CD4-positive, alpha-beta T cell treated with Interferon gamma for 1 hour (primary cell): Measurements from ENCODE around the gene TUBE1.
"Not testable (repeated sequence)": the region's sequence is repeated elsewhere in the genome, so short reads cannot be mapped to it uniquely, and the experiment has no call there.

ENCODE experiments used
- DNase-seq: peaks from one replicate; pipeline ENCODE4 v3.0.0-alpha.2; 2020

The TUBE1 gene

GRCh38 chr6:112087136-112087911 is at the start of gene TUBE1, which contains the start of gene FAM229B:
TUBE1 (minus strand) TSS chr6:112087482; CDS start chr6:112087434, 48 bp downstream.
FAM229B (plus strand) TSS chr6:112087591; CDS start chr6:112099284, 11,693 bp downstream.
- DNase-seq: peak; percentile 96

DNA sequence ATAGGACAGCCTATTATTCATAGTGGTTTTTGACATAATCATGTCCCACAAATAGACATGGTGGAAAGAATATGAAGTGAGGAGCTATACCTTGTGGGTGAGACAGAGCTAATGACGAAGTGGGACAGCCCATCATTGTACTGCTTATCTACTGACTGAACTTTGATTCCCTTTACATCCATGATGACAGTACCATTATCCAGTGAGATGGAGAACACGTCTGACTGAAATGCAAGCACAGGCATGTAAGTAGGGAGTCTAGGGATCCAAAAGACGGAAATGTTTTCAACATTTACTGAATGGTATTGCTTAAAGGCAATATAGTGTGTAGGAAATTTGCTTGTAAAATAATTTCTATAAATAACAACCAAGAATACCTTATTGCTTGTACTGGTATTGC is 43.6 kb upstream of the TUBE1 start:
- no peak for DNase-seq

DNA sequence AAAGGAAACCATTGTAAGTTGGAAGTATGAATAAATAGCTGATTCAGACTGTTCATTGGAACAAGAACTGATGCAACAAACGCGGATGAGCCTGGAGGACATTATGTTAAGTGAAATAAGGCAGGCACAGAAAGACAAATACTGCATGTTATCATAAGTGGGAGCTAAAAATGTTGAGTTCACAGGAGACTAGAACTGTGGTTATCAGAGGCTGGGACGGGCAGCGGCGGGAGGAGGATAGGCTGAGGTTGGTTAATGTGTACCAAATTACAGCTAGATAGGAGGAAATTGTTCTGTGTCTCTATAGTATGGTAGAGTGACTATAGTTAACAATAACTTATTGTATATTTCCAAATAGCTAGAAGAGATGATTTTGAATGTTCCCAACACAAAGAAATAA is 40.9 kb upstream of the TUBE1 start:
- DNase-seq: no peak

DNA sequence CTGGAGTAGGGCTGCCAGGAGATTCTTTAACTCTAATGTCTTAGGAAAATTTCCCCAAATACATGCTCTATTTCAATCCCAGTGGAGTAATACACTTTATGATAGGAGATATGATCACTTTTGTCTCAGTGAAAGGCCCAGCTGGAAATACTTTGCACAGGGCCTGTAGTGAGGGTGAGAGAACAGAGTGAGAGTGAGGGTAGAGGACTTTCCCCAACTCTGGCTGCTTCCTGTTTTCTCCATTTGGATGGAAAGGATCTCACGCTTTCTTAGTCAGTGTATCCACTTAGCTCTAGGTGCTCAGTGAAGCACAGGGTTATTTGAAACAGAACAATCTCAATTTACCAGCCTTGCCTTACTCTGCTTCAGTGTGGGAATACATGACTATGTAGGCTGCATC is 36.7 kb upstream of the TUBE1 start:
- no peak for DNase-seq

GRCh38 chr6:112122756-112123155 is 35.5 kb upstream of the TUBE1 start:
- no peak for DNase-seq

DNA sequence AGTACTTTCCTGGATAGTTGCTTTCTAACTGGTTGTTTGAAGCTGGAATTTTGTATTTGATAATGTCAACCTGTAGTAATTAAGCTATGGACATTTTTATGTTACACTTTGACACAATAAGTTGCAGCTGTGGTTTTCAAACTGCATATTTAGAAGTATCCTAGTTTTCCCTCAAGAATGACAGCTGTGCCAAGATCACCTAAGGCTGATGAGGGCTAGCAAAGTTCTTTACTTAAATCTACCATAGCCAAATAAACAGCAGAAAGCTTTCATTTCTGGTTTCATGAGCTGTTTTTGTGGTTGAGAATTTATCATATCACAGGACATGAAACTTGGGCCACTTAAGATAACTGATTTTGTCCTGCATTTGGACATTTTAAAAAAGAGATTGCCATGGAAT is 30.8 kb upstream of the TUBE1 start:
- DNase-seq: no peak

GRCh38 chr6:112117554-112117953 is 30.3 kb upstream of the TUBE1 start:
- no peak for DNase-seq

DNA sequence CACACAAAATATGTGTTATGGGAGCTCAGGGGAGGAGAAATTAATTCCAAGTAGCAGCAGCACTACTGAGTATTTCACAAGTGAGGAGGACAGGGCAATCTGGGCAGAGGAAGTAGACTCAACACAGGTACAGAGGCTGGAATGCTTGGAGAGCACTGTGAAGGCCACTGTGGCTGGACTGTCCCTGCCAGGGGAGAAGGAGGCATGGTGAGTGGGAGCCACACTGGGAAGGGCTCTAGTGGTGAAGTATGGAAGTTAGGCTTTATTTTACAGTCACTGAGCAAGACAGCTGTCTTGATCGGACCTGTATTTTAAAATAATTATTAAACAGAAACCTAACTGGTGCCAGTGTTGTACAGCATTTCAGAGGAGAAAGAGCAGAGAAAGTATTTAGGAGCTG is 28.9 kb upstream of the TUBE1 start:
- DNase-seq: no peak

DNA sequence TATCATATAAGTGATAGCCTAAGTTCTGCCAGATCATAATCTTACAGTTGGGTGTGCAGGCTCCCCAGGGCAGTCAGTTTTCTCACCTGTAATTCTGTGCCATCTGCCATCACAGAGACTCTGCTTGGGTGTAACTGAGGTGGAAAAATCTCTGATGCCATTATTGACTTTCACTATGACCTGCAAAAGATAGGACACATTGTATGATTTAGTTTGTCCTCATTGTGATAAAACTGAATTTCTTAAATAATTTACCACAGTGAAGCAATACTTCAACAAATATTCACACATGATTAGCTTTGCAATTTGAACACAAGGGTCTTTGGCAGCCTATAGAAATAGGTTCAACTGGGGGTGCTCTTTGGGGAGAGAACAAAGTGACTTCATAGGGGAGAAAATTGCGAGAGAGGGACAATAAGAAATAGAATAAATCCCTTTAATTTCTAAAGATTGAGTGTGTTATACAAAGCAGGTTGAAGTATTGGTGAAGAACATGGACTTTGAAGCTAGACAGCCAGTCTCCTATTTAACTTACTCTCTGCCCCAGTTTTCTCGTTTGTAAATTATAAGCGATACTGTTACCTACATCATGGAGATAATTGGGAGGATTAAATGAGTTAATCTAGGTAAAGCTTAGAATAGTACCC is 27.4 kb upstream of the TUBE1 start:
- no peak for DNase-seq

DNA sequence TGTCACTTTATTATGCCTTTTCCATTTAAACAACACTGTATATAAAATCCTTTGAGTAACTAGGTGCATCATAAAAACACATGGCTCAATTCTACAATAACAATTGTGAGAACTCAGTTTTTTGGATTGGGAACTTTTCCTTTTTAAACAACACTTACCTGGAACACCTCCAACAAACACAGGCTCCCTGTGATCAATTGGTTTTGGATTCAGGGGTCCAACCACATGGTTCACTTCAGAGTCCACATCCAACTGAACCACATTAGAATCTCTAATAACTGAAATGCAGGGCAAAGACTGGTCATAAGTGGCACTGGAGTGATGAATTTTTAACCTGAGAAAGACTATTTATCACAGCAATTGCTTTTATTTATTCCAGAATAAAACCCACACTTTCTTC is 26.6 kb upstream of the TUBE1 start:
- no peak for DNase-seq

DNA sequence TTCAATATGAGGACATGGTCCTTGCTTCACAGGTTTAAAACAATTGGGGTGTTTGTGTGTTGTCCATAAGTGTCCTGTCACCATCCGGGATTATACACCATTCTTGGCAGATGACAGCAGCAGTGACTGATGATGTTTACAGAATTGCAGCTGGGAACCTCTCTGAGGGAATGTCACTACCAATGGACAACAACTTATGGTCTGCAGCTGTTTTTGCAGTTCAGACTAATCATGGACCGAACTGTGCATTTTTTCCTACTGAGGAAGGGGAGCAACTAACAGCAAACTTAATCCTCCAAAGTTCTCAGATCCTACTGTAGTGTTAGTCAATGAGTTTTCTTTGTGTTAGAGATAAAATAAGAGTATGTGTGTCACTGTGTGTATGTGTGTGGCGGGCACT is 26.1 kb upstream of the TUBE1 start:
- DNase-seq: no peak

- no peak for DNase-seq
These were observed 22.0 kb upstream of the TUBE1 start for GRCh38 chr6:112109262-112109661.

GRCh38 chr6:112106562-112106961 is 19.3 kb upstream of the TUBE1 start:
- no peak for DNase-seq

DNA sequence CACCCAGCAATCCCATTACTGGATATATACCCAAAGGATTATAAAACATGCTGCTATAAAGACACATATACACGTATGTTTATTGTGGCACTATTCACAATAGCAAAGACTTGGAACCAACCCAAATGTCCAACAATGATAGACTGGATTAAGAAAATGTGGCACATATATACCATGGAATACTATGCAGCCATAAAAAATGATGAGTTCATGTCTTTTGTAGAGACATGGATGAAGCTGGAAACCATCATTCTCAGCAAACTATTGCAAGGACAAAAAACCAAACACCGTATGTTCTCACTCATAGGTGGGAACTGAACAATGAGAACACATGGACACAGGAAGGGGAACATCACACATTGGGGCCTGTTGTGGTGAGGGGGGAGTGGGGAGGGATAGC is 18.7 kb upstream of the TUBE1 start:
- not testable (repeated sequence) for DNase-seq

DNA sequence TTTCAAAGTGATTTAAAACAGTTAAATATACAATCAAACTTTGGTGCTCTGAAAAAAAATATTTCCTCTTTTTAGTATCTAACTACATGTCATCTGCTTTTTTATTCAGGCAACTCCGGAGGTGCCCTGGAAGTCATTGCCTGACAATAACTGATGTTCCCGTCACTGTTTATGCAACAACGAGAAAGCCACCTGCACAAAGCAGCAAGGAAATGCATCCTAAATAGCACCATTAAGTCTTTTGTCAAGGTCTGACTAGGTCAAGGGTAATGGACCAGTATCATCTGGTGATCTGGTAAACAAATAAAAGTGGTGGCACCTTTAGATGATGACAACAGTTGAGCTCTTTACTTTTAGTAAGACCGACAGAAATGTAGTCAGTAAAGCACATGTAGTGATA is 13.3 kb upstream of the TUBE1 start:
- no peak for DNase-seq

GRCh38 chr6:112096901-112097300 is 9.6 kb upstream of the TUBE1 start:
- no peak for DNase-seq

DNA sequence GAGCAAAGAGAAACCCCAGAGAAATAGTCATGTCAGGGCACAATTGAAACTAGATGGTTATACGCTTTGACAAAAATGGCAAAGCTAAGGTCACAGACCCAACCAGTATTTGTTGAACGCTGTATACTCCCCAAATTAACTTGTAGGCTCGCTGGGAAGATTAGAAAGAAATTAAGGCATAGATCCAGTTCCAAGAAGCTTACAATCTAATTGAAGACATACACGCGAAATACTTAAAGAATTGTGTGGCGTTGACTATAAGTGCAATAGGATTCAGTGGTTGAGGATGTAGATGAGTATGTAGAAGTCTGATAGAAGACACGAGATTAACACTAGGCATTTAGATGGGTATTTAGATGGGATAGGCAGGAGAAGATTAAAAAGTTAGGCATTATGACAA is 634 bp upstream of the TUBE1 start:
- DNase-seq: no peak

DNA sequence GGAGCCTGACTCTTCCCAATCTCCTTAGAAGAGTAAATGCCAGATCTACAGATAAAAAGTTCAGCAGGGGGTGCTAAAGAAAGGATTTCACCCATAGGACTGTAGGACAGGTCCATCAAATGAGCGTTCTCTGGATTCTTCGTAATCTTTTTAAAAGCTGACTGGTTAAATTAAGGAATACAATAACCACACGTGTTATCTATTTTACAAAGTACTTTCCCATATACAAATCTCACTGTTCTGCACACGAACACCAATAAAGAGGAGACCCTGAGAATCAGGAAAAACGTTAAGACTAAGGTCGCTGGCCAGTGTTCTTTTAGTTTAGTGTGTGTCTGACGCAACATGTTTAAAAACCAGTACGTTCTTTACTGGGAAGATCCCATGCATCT is 542 bp downstream of the TUBE1 start:
- DNase-seq: no peak

GRCh38 chr6:112085286-112086065 is 1.8 kb downstream of the TUBE1 start:
- DNase-seq: no peak

DNA sequence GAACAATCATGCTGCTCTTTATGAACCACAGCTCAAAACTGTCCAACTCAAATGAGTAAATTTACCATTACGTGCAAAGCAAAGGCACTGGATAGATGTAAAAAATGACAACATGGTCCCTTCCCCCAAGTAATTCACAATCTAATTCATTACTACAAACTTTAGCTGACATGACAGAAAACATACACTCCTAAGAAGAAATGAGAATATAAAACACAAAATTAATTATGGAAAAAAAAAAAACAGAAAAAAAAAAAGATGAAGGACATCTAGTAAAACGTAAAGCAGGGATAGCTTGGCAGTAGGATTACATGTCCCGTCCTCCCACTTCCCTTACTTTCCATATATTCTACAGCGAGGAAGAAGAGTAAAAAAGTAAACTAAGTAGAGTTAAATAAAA is 5.7 kb downstream of the TUBE1 start:
- no peak for DNase-seq

DNA sequence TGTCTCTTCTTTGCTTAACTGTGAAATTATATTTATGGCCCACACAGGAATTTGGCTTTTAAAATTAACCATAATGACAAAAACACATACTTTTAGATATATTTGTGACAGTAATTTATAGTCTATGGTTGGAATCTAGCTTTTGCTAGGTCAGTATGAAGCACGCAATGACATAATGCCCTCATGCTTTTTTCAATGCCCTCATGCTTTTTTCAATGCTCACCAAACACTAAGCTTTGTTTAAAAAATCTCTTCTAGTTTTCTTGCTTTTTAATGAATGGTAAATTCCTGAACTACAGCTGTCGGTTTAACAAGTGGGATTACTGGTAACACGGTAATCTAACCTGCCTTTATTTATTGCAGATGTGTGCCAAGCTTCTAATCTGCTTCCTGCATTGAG is 20.7 kb downstream of the TUBE1 start:
- DNase-seq: no peak

DNA sequence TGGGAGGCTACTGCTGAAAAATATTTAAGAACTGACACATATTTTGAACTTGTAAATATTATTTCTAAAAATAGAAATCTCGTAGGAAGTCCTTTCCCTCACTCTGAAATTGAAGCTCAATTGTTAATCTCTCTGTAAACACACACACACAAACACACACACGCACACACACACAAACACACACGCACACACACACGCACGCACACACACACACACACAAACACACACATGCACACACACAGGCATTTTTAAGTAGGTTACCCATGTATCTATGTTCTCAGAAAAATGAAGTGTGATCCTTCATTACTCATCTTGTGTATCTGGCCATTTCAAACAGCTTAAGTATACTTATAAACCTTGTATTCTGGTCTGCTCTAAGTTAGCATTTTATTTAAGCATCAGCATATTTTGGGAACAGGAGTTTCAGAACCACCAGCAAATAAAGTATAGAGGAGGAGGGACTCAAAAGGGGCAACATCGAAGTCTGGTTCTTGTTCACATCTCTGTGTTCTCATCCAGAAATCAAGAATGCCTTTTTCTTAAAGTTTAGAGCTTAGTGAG is 21.8 kb downstream of the TUBE1 start:
- no peak for DNase-seq

GRCh38 chr6:112062966-112063365 is 24.3 kb downstream of the TUBE1 start:
- no peak for DNase-seq

GRCh38 chr6:112061605-112062004 is 25.7 kb downstream of the TUBE1 start:
- no peak for DNase-seq
